Globus pallidus (tissue), 1 donor: Measurements from ENCODE around the gene NR1H3.
A peak's percentile ranks its signal among the peaks of the same experiment; 100 is the strongest.

Source experiments
- DNase-seq: peaks from one replicate; pipeline ENCODE4 v3.0.0-alpha.2; 2015; ENCODE audit warnings: low spot score

The NR1H3 gene

GRCh38 chr11:47244448-47245350, 13.1 kb upstream of the NR1H3 start:
- DNase-seq = no peak

GRCh38 chr11:47245611-47246357, 12.0 kb upstream of the NR1H3 start:
- DNase-seq = no peak

- no peak for DNase-seq
These were observed 10.3 kb upstream of the NR1H3 start for GRCh38 chr11:47247502-47247901.

GRCh38 chr11:47248304-47248663, 9.5 kb upstream of the NR1H3 start:
- DNase-seq = no peak

- peak; percentile 90 for DNase-seq
These were observed 9.0 kb upstream of the NR1H3 start, which contains the start of gene ACP2 for GRCh38 chr11:47248664-47249377. Gene ACP2 (minus strand): TSS chr11:47248814. CDS start chr11:47248789, 25 bp downstream.

- no peak for DNase-seq
These were observed 8.4 kb upstream of the NR1H3 start for GRCh38 chr11:47249378-47249715.

GRCh38 chr11:47251751-47252150, 6.0 kb upstream of the NR1H3 start:
- DNase-seq = no peak

- no peak for DNase-seq
These were observed 4.1 kb upstream of the NR1H3 start for GRCh38 chr11:47253660-47254059.

- DNase-seq = no peak
These were observed 3.4 kb upstream of the NR1H3 start for GRCh38 chr11:47254386-47254785.

GRCh38 chr11:47256374-47256773, 1.4 kb upstream of the NR1H3 start:
- no peak for DNase-seq

- DNase-seq = no peak
These were observed 649 bp upstream of the NR1H3 start for GRCh38 chr11:47257177-47257516.

- no peak for DNase-seq
These were observed 614 bp downstream of the NR1H3 start for GRCh38 chr11:47258317-47258902.

GRCh38 chr11:47259232-47259977, 1.6 kb downstream of the NR1H3 start:
- no peak for DNase-seq

- no peak for DNase-seq
These were observed 2.6 kb downstream of the NR1H3 start for GRCh38 chr11:47260366-47260765.

GRCh38 chr11:47261291-47261800, 3.5 kb downstream of the NR1H3 start:
- no peak for DNase-seq

GRCh38 chr11:47264119-47264518, 6.3 kb downstream of the NR1H3 start:
- DNase-seq = no peak

GRCh38 chr11:47264521-47264920, 6.7 kb downstream of the NR1H3 start:
- no peak for DNase-seq

GRCh38 chr11:47267876-47268275, 10.1 kb downstream of the NR1H3 start:
- DNase-seq = no peak

GRCh38 chr11:47268448-47269001, 10.7 kb downstream of the NR1H3 start:
- DNase-seq = no peak

- peak; percentile 90 for DNase-seq
These were observed 11.4 kb downstream of the NR1H3 start for GRCh38 chr11:47269002-47269828.
